Measurements from ENCODE around the gene GGNBP2.
A peak's percentile ranks its signal among the peaks of the same experiment; 100 is the strongest.

The GGNBP2 gene, protein sequence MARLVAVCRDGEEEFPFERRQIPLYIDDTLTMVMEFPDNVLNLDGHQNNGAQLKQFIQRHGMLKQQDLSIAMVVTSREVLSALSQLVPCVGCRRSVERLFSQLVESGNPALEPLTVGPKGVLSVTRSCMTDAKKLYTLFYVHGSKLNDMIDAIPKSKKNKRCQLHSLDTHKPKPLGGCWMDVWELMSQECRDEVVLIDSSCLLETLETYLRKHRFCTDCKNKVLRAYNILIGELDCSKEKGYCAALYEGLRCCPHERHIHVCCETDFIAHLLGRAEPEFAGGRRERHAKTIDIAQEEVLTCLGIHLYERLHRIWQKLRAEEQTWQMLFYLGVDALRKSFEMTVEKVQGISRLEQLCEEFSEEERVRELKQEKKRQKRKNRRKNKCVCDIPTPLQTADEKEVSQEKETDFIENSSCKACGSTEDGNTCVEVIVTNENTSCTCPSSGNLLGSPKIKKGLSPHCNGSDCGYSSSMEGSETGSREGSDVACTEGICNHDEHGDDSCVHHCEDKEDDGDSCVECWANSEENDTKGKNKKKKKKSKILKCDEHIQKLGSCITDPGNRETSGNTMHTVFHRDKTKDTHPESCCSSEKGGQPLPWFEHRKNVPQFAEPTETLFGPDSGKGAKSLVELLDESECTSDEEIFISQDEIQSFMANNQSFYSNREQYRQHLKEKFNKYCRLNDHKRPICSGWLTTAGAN

GRCh38 chr17:36544307-36545076 lies at the start of gene GGNBP2:
Gene GGNBP2, plus strand, starts transcription at chr17:36544919. Its CDS starts 806 bp downstream, at chr17:36545725.
- Histone ChIP-seq H3K36me3 (ENCODE audit: insufficient read depth, low read length) (no peaks in the 10 kb centered on the region), H3K27me3 (ENCODE audit: insufficient read depth, low read length, poor library complexity, severe bottlenecking) (no peaks in the 10 kb centered on the region), H3F3A (ENCODE audit: low read depth) (peaks cover 12% of the 10 kb centered on the region; the same call in 1 of the 2 replicates), H3K9me2 (replicated peaks; ENCODE audit: low read depth, low read length) (no peaks in the 10 kb centered on the region), H3K9ac (ENCODE audit: low read depth, low read length, poor library complexity, severe bottlenecking) (peak within 1 kb of the TSS; percentile 98), H3K79me2 (ENCODE audit: insufficient read depth, low read length) (peaks cover 59% of the 10 kb centered on the region), H3K9me3 (ENCODE audit: insufficient read depth, low read depth, low read length) (no peaks in the 10 kb centered on the region), H3K4me1 (ENCODE audit: insufficient read depth, low read length, poor library complexity, severe bottlenecking) (peaks cover 28% of the 10 kb centered on the region), H3K4me3 (ENCODE audit: low read length, poor library complexity, severe bottlenecking) (peak within 1 kb of the TSS; percentile 99), H2AFZ (ENCODE audit: low read length) (peak within 1 kb of the TSS; percentile 97), H3K4me2 (ENCODE audit: low read depth, low read length, poor library complexity, severe bottlenecking) (peak within 1 kb of the TSS; percentile 97), H4K20me1 (ENCODE audit: insufficient read depth, low read length, poor library complexity, severe bottlenecking) (peaks cover 36% of the 10 kb centered on the region)
- TF ChIP-seq EZH2phosphoT487 (IDR thresholded peaks at IDR 0.05; ENCODE audit: borderline replicate concordance): no peak
- TF ChIP-seq, protein P1, sequence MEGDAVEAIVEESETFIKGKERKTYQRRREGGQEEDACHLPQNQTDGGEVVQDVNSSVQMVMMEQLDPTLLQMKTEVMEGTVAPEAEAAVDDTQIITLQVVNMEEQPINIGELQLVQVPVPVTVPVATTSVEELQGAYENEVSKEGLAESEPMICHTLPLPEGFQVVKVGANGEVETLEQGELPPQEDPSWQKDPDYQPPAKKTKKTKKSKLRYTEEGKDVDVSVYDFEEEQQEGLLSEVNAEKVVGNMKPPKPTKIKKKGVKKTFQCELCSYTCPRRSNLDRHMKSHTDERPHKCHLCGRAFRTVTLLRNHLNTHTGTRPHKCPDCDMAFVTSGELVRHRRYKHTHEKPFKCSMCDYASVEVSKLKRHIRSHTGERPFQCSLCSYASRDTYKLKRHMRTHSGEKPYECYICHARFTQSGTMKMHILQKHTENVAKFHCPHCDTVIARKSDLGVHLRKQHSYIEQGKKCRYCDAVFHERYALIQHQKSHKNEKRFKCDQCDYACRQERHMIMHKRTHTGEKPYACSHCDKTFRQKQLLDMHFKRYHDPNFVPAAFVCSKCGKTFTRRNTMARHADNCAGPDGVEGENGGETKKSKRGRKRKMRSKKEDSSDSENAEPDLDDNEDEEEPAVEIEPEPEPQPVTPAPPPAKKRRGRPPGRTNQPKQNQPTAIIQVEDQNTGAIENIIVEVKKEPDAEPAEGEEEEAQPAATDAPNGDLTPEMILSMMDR (conservative IDR thresholded peaks at IDR 0.05; ENCODE audit: low read length): no peak

DNA sequence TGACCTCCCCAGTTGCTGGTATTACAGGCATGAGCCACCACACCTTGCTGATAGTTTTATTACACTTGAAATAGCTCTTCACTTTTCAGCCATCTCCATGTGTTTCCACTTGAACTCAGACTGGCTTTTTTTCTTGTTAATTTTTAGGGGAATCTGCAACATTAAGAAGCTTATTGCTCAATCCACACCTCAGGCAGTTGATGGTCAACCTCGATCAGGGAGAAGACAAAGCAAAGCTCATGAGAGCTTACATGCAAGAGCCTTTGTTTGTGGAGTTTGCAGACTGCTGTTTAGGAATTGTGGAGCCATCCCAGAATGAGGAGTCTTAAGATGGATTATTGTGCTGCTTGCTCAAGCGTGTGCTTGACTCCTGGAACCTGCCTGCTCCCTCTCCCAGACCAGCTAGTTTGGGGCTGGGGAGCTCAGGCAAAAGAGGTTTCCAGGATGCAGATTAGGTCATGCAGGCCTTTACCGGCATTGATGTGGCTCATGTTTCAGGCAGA lies 49.6 kb upstream of the GGNBP2 start:
- no peaks in the 10 kb centered on the region for H3K9me3 ChIP-seq (ENCODE audit: insufficient read depth, low read depth, low read length)
- H3K9ac ChIP-seq (ENCODE audit: low read depth, low read length, poor library complexity, severe bottlenecking): no peak overlapping the region
- H3K4me2 ChIP-seq (ENCODE audit: low read depth, low read length, poor library complexity, severe bottlenecking): no peak overlapping the region
- no peaks in the 10 kb centered on the region for H3K27me3 ChIP-seq (ENCODE audit: insufficient read depth, low read length, poor library complexity, severe bottlenecking)
- H4K20me1 ChIP-seq (ENCODE audit: insufficient read depth, low read length, poor library complexity, severe bottlenecking): peaks cover 16% of the 10 kb centered on the region
- no peak overlapping the region for H3K4me3 ChIP-seq (ENCODE audit: low read length, poor library complexity, severe bottlenecking)
- H3F3A ChIP-seq (ENCODE audit: low read depth): no peaks in the 10 kb centered on the region; the same call in 1 of the 2 replicates
- H2AFZ ChIP-seq (ENCODE audit: low read length): no peak overlapping the region
- TF ChIP-seq, protein P1 (conservative IDR thresholded peaks at IDR 0.05; ENCODE audit: low read length): no peak
- TF ChIP-seq EZH2phosphoT487 (IDR thresholded peaks at IDR 0.05; ENCODE audit: borderline replicate concordance): no peak
- H3K4me1 ChIP-seq (ENCODE audit: insufficient read depth, low read length, poor library complexity, severe bottlenecking): no peaks in the 10 kb centered on the region
- no peaks in the 10 kb centered on the region for H3K9me2 ChIP-seq (replicated peaks; ENCODE audit: low read depth, low read length)
- H3K36me3 ChIP-seq (ENCODE audit: insufficient read depth, low read length): peaks cover 73% of the 10 kb centered on the region
- H3K79me2 ChIP-seq (ENCODE audit: insufficient read depth, low read length): peaks cover 29% of the 10 kb centered on the region

GRCh38 chr17:36496018-36496789 lies 48.5 kb upstream of the GGNBP2 start:
- Histone ChIP-seq H4K20me1 (ENCODE audit: insufficient read depth, low read length, poor library complexity, severe bottlenecking) (peaks cover 5% of the 10 kb centered on the region), H3K9ac (ENCODE audit: low read depth, low read length, poor library complexity, severe bottlenecking) (no peak overlapping the region), H3K9me2 (replicated peaks; ENCODE audit: low read depth, low read length) (no peaks in the 10 kb centered on the region), H3K27me3 (ENCODE audit: insufficient read depth, low read length, poor library complexity, severe bottlenecking) (no peaks in the 10 kb centered on the region), H3F3A (ENCODE audit: low read depth) (no peaks in the 10 kb centered on the region; the same call in 1 of the 2 replicates), H3K9me3 (ENCODE audit: insufficient read depth, low read depth, low read length) (no peaks in the 10 kb centered on the region), H3K79me2 (ENCODE audit: insufficient read depth, low read length) (peaks cover 18% of the 10 kb centered on the region; the same call in 1 of the 2 replicates), H3K4me2 (ENCODE audit: low read depth, low read length, poor library complexity, severe bottlenecking) (no peak overlapping the region), H3K36me3 (ENCODE audit: insufficient read depth, low read length) (peaks cover 81% of the 10 kb centered on the region; the same call in 1 of the 2 replicates), H3K4me1 (ENCODE audit: insufficient read depth, low read length, poor library complexity, severe bottlenecking) (no peaks in the 10 kb centered on the region), H2AFZ (ENCODE audit: low read length) (no peak overlapping the region), H3K4me3 (ENCODE audit: low read length, poor library complexity, severe bottlenecking) (no peak overlapping the region)
- TF ChIP-seq, protein P1 (conservative IDR thresholded peaks at IDR 0.05; ENCODE audit: low read length): no peak
- TF ChIP-seq EZH2phosphoT487 (IDR thresholded peaks at IDR 0.05; ENCODE audit: borderline replicate concordance): no peak
